ENCODE measurements around the gene DSCAML1. TPM values are rescaled to one million over a fixed set of nuclear protein-coding genes. Genes with fewer than 3 reads are reported as not detected.

Gene DSCAML1
- total and polyA plus RNA-seq, 7 experiments from 2014 or later: 0.17 to 1.3 (median 0.60) TPM; not detected in 2

DNA sequence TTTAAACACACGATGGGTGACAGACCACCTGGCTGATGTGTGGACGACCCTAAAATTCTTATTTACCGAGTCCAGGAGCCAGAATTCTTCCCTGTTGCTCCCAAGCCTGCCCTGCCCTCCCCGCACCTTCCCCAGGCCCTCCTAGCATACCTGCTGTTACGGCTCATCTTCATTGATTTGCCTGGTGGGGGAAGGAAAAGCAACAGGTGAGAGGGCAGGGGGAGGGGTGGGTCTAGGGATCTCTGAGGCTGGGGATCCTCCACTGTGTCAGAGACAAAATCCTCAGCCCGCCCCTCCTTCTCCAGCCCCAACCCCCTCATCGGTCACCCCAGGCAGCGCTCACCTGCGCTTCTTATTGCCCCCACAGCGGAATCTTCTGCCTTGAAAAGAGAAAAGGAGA, 23.5 kb upstream of the DSCAML1 start:
- Histone ChIP-seq H3K9me3 (ENCODE audit: control insufficient read depth in 2 of 3, low read length in 3 of 3) (no peaks in the 10 kb centered on the region), H3K4me3 (ENCODE audit: low read length) (no peak overlapping the region), H3K27me3 (ENCODE audit: control insufficient read depth in 2 of 2, insufficient read depth in 2 of 2, low read length in 2 of 2) (no peaks in the 10 kb centered on the region), H3K36me3 (ENCODE audit: control insufficient read depth in 2 of 3, insufficient read depth in 3 of 3, low read length in 3 of 3) (no peaks in the 10 kb centered on the region), H3K4me1 (ENCODE audit: control insufficient read depth in 2 of 2, insufficient read depth in 2 of 2, low read length in 2 of 2) (peaks cover 45 to 63% of the 10 kb centered on the region in 2 donors), H3K27ac (ENCODE audit: low read depth, low read length) (no peak overlapping the region)
- H3K4me1 Mint-ChIP-seq: peaks cover 37 to 63% (median 53%) of the 10 kb centered on the region in 7 donors
- H3K36me3 Mint-ChIP-seq: peaks cover 0 to 2% (median 0%) of the 10 kb centered on the region in 5 donors
- DNase-seq (no peak), ATAC-seq (no peak)
- no peaks in the 10 kb centered on the region for H3K27me3 Mint-ChIP-seq
- H3K9me3 Mint-ChIP-seq: no peaks in the 10 kb centered on the region
- H3K27ac Mint-ChIP-seq: peak overlapping the region in 1 of 9 donors; percentile 5
- CTCF ChIA-PET: interaction anchor here (0.7 to 10.9 kb wide), 5 partner anchors 14 to 895 kb away, joined by 3 to 189 read pairs (median 79); no protein-coding TSS in a partner anchor
- no peak overlapping the region for H3K4me3 Mint-ChIP-seq
- POLR2A ChIA-PET: interaction anchor here (0.9 kb wide), 1 partner anchor 233 kb away, joined by 3 read pairs; no protein-coding TSS in a partner anchor
- intact Hi-C loops (cut with micrococcal nuclease): loop anchor here in 1 of 2 donors (5.0 kb wide), 1 partner anchor 87 kb away; no protein-coding TSS in a partner anchor

DNA sequence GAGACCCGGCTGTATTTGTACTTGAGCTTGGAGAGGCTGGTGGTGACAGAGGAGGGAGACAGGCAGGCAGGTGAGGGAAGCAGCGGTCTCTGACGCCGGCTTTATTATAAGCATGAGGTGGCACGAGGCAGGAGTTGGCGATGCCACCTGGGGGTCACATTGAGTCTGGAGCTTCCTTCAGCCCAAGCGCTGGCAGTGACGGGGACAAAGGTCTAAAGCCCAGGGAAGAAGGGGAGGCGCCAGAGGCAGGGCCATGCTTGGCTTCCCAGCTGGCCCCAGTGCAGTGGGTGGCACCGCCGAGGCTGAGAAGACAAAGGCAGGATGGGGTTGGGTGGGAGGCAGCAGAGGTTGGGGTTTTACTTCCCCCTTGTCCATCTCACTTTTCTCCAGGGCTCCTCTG, 23.1 kb upstream of the DSCAML1 start:
- DNase-seq (no peak), ATAC-seq (no peak)
- Mint-ChIP-seq H3K36me3 (peaks cover 0 to 2% (median 0%) of the 10 kb centered on the region in 5 donors), H3K9me3 (no peaks in the 10 kb centered on the region), H3K27ac (peak overlapping the region in 5 of 9 donors; percentile 26 to 80 (median 64)), H3K27me3 (no peaks in the 10 kb centered on the region), H3K4me1 (peaks cover 38 to 63% (median 56%) of the 10 kb centered on the region in 7 donors), H3K4me3 (no peak overlapping the region)
- Histone ChIP-seq H3K4me3 (ENCODE audit: low read length) (no peak overlapping the region), H3K9me3 (ENCODE audit: control insufficient read depth in 2 of 3, low read length in 3 of 3) (no peaks in the 10 kb centered on the region), H3K27me3 (ENCODE audit: control insufficient read depth in 2 of 2, insufficient read depth in 2 of 2, low read length in 2 of 2) (no peaks in the 10 kb centered on the region), H3K27ac (ENCODE audit: low read depth, low read length) (no peak overlapping the region), H3K4me1 (ENCODE audit: control insufficient read depth in 2 of 2, insufficient read depth in 2 of 2, low read length in 2 of 2) (peaks cover 49 to 68% of the 10 kb centered on the region in 2 donors), H3K36me3 (ENCODE audit: control insufficient read depth in 2 of 3, insufficient read depth in 3 of 3, low read length in 3 of 3) (no peaks in the 10 kb centered on the region)
- intact Hi-C loops (cut with micrococcal nuclease): loop anchor here in 1 of 2 donors (5.0 kb wide), 1 partner anchor 87 kb away; no protein-coding TSS in a partner anchor
- CTCF ChIA-PET: interaction anchor here (1.0 to 10.9 kb wide), 4 partner anchors 14 to 233 kb away, joined by 3 to 189 read pairs (median 108); no protein-coding TSS in a partner anchor
- POLR2A ChIA-PET: no interaction called here

DNA sequence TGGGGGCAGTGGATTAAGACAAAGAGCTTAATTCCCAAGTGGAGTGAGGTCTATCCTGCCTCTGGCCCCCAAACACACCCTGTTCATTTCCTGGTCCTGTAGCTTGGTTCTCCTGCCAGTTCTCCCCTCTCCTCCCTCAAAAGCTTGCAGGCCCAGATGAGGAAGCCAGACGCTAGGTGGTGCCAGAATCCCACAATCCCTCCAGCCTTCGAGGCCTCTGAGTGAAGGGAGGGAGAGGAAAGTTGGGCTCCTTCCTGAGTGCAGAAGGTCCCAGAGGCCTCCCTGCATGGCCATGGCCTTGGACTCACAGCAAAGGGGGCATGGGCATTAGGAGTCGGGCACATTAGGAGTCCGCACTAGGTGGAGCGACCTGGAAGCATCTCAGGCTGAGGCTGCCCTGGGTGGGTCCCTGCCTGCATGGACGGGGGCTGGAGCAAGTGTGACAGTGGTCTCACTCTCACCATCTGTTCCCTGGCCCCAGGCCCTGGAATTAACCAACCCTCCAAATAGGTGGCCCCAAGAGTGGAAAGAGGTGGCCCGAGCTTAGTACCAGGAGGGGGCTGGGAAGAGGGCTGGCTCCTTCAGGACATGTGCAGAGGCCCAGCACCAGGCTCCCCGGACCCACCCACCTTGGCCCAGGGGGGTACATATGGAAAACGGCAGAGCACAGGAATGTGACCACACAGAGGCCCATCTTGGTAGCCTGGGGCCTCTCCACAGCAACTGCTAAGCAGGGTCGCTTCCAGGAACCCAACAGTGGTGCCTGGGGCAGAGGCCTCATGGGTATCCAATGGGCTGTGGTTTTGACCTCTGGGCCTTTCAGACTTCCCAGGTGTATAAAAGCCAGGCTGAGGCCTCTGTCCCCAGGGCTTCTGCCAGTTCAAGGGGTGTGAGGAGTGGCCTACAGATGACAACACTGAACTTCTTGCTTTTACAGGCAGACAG, 22.4 kb upstream of the DSCAML1 start:
- Histone ChIP-seq H3K9me3 (ENCODE audit: control insufficient read depth in 2 of 3, low read length in 3 of 3) (no peaks in the 10 kb centered on the region), H3K4me3 (ENCODE audit: low read length) (no peak overlapping the region), H3K4me1 (ENCODE audit: control insufficient read depth in 2 of 2, insufficient read depth in 2 of 2, low read length in 2 of 2) (peaks cover 56 to 72% of the 10 kb centered on the region in 2 donors), H3K27me3 (ENCODE audit: control insufficient read depth in 2 of 2, insufficient read depth in 2 of 2, low read length in 2 of 2) (no peaks in the 10 kb centered on the region), H3K27ac (ENCODE audit: low read depth, low read length) (no peak overlapping the region), H3K36me3 (ENCODE audit: control insufficient read depth in 2 of 3, insufficient read depth in 3 of 3, low read length in 3 of 3) (no peaks in the 10 kb centered on the region)
- ATAC-seq: no peak
- intact Hi-C loops (cut with micrococcal nuclease): loop anchor here (5.0 to 10.0 kb wide), 3 partner anchors 88 to 1563 kb away; partner anchors contain the start of gene USP2 (in 1 of the 2)
- H3K4me1 Mint-ChIP-seq: peaks cover 40 to 65% (median 59%) of the 10 kb centered on the region in 7 donors
- POLR2A ChIA-PET: interaction anchor here (0.5 to 0.6 kb wide), 2 partner anchors 63 to 189 kb away, joined by 3 read pairs; no protein-coding TSS in a partner anchor
- DNase-seq: no peak
- H3K4me3 Mint-ChIP-seq: no peak overlapping the region
- CTCF ChIA-PET: interaction anchor here (0.8 to 10.9 kb wide), 6 partner anchors 13 to 234 kb away, joined by 3 to 189 read pairs (median 67); no protein-coding TSS in a partner anchor
- peaks cover 0 to 2% (median 0%) of the 10 kb centered on the region in 5 donors for H3K36me3 Mint-ChIP-seq
- H3K27ac Mint-ChIP-seq: peak overlapping the region in 5 of 9 donors; percentile 53 to 93 (median 78)
- H3K27me3 Mint-ChIP-seq: no peaks in the 10 kb centered on the region
- H3K9me3 Mint-ChIP-seq: no peaks in the 10 kb centered on the region

DNA sequence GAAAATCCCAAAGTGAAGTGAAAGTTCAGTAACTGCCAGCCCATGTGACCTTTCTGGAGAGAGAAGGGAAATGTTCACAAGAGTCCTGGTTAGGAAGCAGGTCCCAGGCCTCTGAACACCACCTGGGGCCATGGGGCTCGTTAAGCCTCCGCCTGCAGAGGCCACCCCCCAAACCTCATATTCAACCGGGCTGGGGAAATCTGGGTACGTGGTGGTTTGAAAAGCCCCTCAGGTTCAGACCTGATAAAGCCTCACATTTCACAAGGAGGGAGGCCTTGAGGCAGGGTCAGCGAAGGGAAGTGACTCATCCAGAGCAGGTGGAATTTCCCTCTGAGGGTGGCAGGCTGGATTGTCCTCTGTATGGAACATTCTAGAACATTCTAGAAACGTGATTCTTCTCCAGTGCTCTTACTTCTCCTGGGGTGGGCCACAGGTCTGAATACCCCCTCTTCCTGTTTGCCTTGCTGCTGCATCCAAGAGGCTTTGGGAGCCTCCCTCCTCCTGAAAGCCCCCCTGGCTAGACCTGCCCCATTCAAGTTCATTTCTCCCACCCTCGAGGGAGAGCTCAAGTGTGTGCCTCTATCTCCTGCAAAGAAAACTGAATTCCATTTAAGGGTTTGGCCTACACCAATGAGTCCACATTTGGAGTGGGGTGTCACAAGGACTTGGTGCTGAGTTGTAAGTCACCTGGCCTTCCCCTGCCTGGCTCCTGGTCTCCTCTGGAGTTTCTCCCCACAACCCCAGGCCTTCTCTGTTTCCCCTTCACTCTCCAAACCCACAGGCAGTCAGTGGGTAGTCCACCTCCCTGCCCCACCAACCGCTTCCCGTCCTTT, 21.2 kb upstream of the DSCAML1 start:
- peaks cover 51 to 63% of the 10 kb centered on the region in 2 donors for H3K4me1 ChIP-seq (ENCODE audit: control insufficient read depth in 2 of 2, insufficient read depth in 2 of 2, low read length in 2 of 2)
- DNase-seq (peak in 2 of 9 donors; percentile 23 to 67), ATAC-seq (peak; percentile 22)
- no peak overlapping the region for H3K27ac ChIP-seq (ENCODE audit: low read depth, low read length)
- H3K4me3 ChIP-seq (ENCODE audit: low read length): no peak overlapping the region
- Mint-ChIP-seq H3K9me3 (no peaks in the 10 kb centered on the region), H3K4me1 (peaks cover 39 to 62% (median 56%) of the 10 kb centered on the region in 7 donors), H3K27ac (peak overlapping the region; percentile 61 to 93 (median 80)), H3K4me3 (peak overlapping the region in 7 of 10 donors; percentile 4 to 83 (median 38)), H3K27me3 (no peaks in the 10 kb centered on the region), H3K36me3 (peaks cover 0 to 2% (median 0%) of the 10 kb centered on the region in 5 donors)
- intact Hi-C loops (cut with micrococcal nuclease): loop anchor here (1.0 to 10.0 kb wide), 3 partner anchors 235 to 1564 kb away; partner anchors contain the start of gene USP2 (in 1 of the 2)
- H3K36me3 ChIP-seq (ENCODE audit: control insufficient read depth in 2 of 3, insufficient read depth in 3 of 3, low read length in 3 of 3): no peaks in the 10 kb centered on the region
- no peaks in the 10 kb centered on the region for H3K27me3 ChIP-seq (ENCODE audit: control insufficient read depth in 2 of 2, insufficient read depth in 2 of 2, low read length in 2 of 2)
- ChIA-PET POLR2A (interaction anchor here (0.6 to 3.4 kb wide), 5 partner anchors 11 to 264 kb away, joined by 3 to 25 read pairs (median 4); no protein-coding TSS in a partner anchor), CTCF (interaction anchor here (0.5 to 10.9 kb wide), 12 partner anchors 10 to 392 kb away, joined by 3 to 189 read pairs (median 8); no protein-coding TSS in a partner anchor)
- H3K9me3 ChIP-seq (ENCODE audit: control insufficient read depth in 2 of 3, low read length in 3 of 3): no peaks in the 10 kb centered on the region

DNA sequence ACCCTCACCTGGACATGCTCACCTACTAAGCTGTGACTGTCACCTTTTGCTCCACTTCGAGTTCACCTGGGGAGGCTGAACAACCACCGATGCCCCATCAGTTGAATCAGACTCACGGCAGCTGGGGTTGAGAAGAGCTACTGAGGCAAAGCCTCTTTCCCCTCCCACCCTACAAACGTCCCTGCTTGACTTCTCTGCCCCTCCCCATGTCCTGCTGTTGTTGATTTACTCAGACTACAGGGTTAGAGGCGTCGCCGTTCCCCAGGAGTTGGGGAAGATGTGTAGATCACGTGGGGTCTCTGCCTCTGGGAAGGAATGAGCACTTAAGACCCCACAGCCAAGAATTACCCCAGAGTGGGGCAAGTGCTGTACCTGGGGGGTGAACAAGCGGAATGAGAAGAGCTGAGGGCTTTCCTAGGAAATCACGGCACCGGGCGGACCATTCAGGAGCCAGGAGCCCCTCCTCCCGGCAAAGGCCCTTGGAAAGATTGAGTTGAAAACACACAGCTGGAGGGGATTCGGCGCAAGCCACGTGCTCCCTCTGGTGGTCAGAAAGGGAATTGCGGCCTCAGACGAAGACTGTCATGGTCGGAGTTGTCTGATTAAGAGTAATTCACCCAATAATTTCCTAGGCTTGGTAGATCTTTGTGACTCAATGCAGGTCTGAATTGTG, 20.5 kb upstream of the DSCAML1 start:
- DNase-seq (peak; percentile 64 to 91 (median 76)), ATAC-seq (peak; percentile 46)
- H3K27ac ChIP-seq (ENCODE audit: low read depth, low read length): no peak overlapping the region
- H3K4me1 Mint-ChIP-seq: peaks cover 35 to 63% (median 51%) of the 10 kb centered on the region in 7 donors
- intact Hi-C loops (cut with micrococcal nuclease): loop anchor here (1.0 to 10.0 kb wide), 6 partner anchors 10 to 1565 kb away; partner anchors contain the start of genes PCSK7 (in 1 of the 2), RNF214 (in 1 of the 2) and USP2 (in 1 of the 2)
- POLR2A ChIA-PET: interaction anchor here (0.6 to 3.4 kb wide), 5 partner anchors 8 to 255 kb away, joined by 3 to 25 read pairs (median 4); no protein-coding TSS in a partner anchor
- no peaks in the 10 kb centered on the region for H3K27me3 ChIP-seq (ENCODE audit: control insufficient read depth in 2 of 2, insufficient read depth in 2 of 2, low read length in 2 of 2)
- no peak overlapping the region for H3K4me3 ChIP-seq (ENCODE audit: low read length)
- no peaks in the 10 kb centered on the region for H3K9me3 Mint-ChIP-seq
- peaks cover 44 to 56% of the 10 kb centered on the region in 2 donors for H3K4me1 ChIP-seq (ENCODE audit: control insufficient read depth in 2 of 2, insufficient read depth in 2 of 2, low read length in 2 of 2)
- no peaks in the 10 kb centered on the region for H3K27me3 Mint-ChIP-seq
- peaks cover 0 to 2% (median 0%) of the 10 kb centered on the region in 5 donors for H3K36me3 Mint-ChIP-seq
- peak overlapping the region; percentile 4 to 83 (median 38) for H3K4me3 Mint-ChIP-seq
- H3K27ac Mint-ChIP-seq: peak overlapping the region; percentile 61 to 93 (median 80)
- no peaks in the 10 kb centered on the region for H3K36me3 ChIP-seq (ENCODE audit: control insufficient read depth in 2 of 3, insufficient read depth in 3 of 3, low read length in 3 of 3)
- H3K9me3 ChIP-seq (ENCODE audit: control insufficient read depth in 2 of 3, low read length in 3 of 3): no peaks in the 10 kb centered on the region
- CTCF ChIA-PET: interaction anchor here (1.0 to 7.5 kb wide), 9 partner anchors 10 to 391 kb away, joined by 3 to 189 read pairs (median 8); no protein-coding TSS in a partner anchor
